Mesodermal cell (in vitro differentiated cells): Measurements from ENCODE around the gene DLX5.

Source experiments
- H3K27ac ChIP-seq: 2 replicates; pipeline ENCODE4 v1.7.0; 2013; ENCODE audit warnings: mild to moderate bottlenecking, low read depth, low read length, moderate library complexity; ENCODE audit not compliant: severe bottlenecking
- H3K36me3 ChIP-seq: 2 replicates; pipeline ENCODE4 v1.7.1; 2013; ENCODE audit warnings: mild to moderate bottlenecking, low read length, moderate library complexity; ENCODE audit not compliant: control insufficient read depth, insufficient read depth
- H3K4me1 ChIP-seq: one replicate; pipeline ENCODE4 v1.7.1; 2013; ENCODE audit warnings: mild to moderate bottlenecking, low read length; ENCODE audit not compliant: insufficient read depth, control insufficient read depth, poor library complexity, severe bottlenecking
- H3K4me3 ChIP-seq: 2 replicates; pipeline ENCODE4 v1.7.0; 2013; ENCODE audit warnings: low read length, control low read depth, mild to moderate bottlenecking; ENCODE audit not compliant: insufficient read depth, poor library complexity, severe bottlenecking; ENCODE audit errors: extremely low read depth
- H3K9me3 ChIP-seq: 2 replicates; pipeline ENCODE4 v1.7.1; 2013; ENCODE audit warnings: mild to moderate bottlenecking, low read length, moderate library complexity; ENCODE audit not compliant: control insufficient read depth
- WGBS, 2 experiments: methylation state at CpG; one replicate each; pipeline ENCODE4 v1.1.5; 2013; ENCODE audit warnings: missing lambda C conversion rate in 2 of 2; ENCODE audit not compliant: insufficient coverage in 2 of 2; 5-methylcytosine and 5-hydroxymethylcytosine counted together

DLX5 gene

GRCh38 chr7:97025983-97026714 lies 1.5 kb upstream of the DLX5 start:
- no peaks in the 10 kb centered on the region for H3K9me3 ChIP-seq
- H3K4me3 ChIP-seq: no peak overlapping the region
- no peaks in the 10 kb centered on the region for H3K36me3 ChIP-seq
- 2 to 4% methylated on average over 17 to 21 of the region's 29 CpGs for WGBS, 2 experiments
- no peak overlapping the region for H3K27ac ChIP-seq
- H3K4me1 ChIP-seq: peaks cover 22% of the 10 kb centered on the region

- H3K36me3 ChIP-seq: no peaks in the 10 kb centered on the region
- H3K4me1 ChIP-seq: peaks cover 22% of the 10 kb centered on the region
- H3K9me3 ChIP-seq: no peaks in the 10 kb centered on the region
- peak overlapping the region; percentile 34 for H3K4me3 ChIP-seq
- no peak overlapping the region for H3K27ac ChIP-seq
- WGBS, 2 experiments: 0 to 1% methylated on average over 6 to 8 of the region's 8 CpGs
Observed at GRCh38 chr7:97025130-97025499, 484 bp upstream of the DLX5 start.

- H3K9me3 ChIP-seq: no peaks in the 10 kb centered on the region
- H3K36me3 ChIP-seq: no peaks in the 10 kb centered on the region
- peaks cover 30% of the 10 kb centered on the region for H3K4me1 ChIP-seq
- peak overlapping the region; percentile 22 for H3K4me3 ChIP-seq
- H3K27ac ChIP-seq: no peak overlapping the region
- 0 to 1% methylated on average over 15 to 17 of the region's 35 CpGs for WGBS, 2 experiments
Observed at GRCh38 chr7:97022491-97023306, 1.9 kb downstream of the DLX5 start.

DNA sequence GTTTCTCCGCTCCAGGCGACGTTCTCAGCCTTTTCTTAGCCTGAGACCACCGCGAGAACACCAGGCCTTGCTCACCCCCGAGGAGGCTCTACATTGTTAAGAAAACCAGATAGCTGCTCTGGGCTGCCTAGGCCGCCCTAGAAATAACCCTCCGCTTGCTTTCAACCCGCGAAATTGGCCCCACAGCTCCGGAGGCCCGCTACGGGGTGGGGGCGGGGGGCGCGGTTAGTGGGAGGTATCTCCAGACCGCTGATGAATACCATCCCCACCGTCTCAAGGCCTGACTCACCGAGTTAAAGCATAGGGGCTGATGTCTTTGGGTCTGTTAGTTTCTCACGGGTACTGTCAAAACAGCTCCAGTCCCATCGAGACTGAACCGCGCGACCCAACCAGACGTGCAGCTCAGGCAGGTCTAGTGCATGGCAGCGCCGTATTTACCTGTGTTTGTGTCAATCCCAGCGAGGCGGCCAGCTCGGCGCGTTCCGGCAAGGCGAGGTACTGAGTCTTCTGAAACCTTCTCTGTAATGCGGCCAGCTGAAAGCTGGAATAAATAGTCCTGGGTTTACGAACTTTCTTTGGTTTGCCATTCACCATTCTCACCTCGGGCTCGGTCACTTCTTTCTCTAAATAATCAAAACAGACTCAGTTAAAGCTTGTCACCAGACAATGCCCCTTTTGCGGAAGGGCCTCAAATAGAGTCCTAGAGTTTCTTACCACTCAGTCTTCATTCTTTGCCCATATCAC lies 2.7 kb downstream of the DLX5 start:
- Histone ChIP-seq H3K36me3 (no peaks in the 10 kb centered on the region), H3K4me3 (peak overlapping the region; percentile 22), H3K9me3 (no peaks in the 10 kb centered on the region), H3K4me1 (peaks cover 28% of the 10 kb centered on the region), H3K27ac (no peak overlapping the region)
- WGBS, 2 experiments: 2 to 3% methylated on average over 26 to 31 of the region's 39 CpGs

GRCh38 chr7:97020996-97021746 lies 3.5 kb downstream of the DLX5 start:
- Histone ChIP-seq H3K4me1 (peaks cover 26% of the 10 kb centered on the region), H3K9me3 (no peaks in the 10 kb centered on the region), H3K4me3 (peak overlapping the region; percentile 11), H3K27ac (no peak overlapping the region), H3K36me3 (no peaks in the 10 kb centered on the region)
- 2% methylated on average over 53 to 56 of the region's 67 CpGs for WGBS, 2 experiments

- peak overlapping the region; percentile 11 for H3K4me3 ChIP-seq
- WGBS, 2 experiments: 5 to 6% methylated on average over 15 to 16 of the region's 17 CpGs
- no peaks in the 10 kb centered on the region for H3K9me3 ChIP-seq
Observed at GRCh38 chr7:97020601-97020995, 4.0 kb downstream of the DLX5 start.

DNA sequence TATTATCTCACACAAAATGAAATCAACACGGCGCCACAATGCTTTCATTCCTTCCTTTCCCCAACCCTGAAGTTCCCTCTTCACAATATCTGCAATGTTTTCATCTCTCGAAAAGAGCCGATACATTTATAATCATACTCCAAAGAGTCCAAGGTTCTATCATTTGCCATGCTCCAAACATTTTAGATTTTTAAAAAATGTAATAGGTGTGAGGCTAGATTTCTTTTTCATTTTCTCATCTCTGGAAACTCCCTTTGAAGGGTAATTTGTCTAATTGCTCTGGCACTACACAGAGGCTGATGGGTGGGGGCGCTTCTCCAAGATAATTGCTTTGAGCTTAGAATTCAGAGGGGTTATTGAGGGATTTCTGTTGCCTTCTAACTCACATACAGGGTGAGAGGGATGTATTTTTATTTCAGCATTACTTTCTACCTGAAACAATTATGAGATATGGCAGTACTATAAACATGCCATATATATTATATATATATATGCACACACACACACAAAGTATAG lies 4.9 kb downstream of the DLX5 start:
- peaks cover 23% of the 10 kb centered on the region for H3K4me1 ChIP-seq
- H3K36me3 ChIP-seq: no peaks in the 10 kb centered on the region
- no peak overlapping the region for H3K4me3 ChIP-seq
- WGBS, 2 experiments: 15% methylated on average over 3 of the region's 5 CpGs; no CpG with 5 or more reads in 1 of the 2 experiments
- no peak overlapping the region for H3K27ac ChIP-seq
- no peaks in the 10 kb centered on the region for H3K9me3 ChIP-seq

More at GRCh38 chr7:97020601-97020995, 4.0 kb downstream of the DLX5 start:
- H3K4me1 ChIP-seq: peaks cover 26% of the 10 kb centered on the region
- H3K27ac ChIP-seq: no peak overlapping the region
- H3K36me3 ChIP-seq: no peaks in the 10 kb centered on the region

GRCh38 chr7:97018791-97019531 lies 5.7 kb downstream of the DLX5 start:
- H3K9me3 ChIP-seq: no peaks in the 10 kb centered on the region
- 7 to 8% methylated on average over 15 of the region's 19 CpGs for WGBS, 2 experiments
- H3K27ac ChIP-seq: no peak overlapping the region
- no peak overlapping the region for H3K4me3 ChIP-seq
- H3K36me3 ChIP-seq: no peaks in the 10 kb centered on the region
- peaks cover 23% of the 10 kb centered on the region for H3K4me1 ChIP-seq

GRCh38 chr7:97018126-97018601 lies 6.5 kb downstream of the DLX5 start:
- Histone ChIP-seq H3K4me1 (peaks cover 23% of the 10 kb centered on the region), H3K4me3 (no peak overlapping the region), H3K9me3 (no peaks in the 10 kb centered on the region), H3K27ac (no peak overlapping the region), H3K36me3 (no peaks in the 10 kb centered on the region)
- WGBS, 2 experiments: 0 to 3% methylated on average over 3 to 7 of the region's 22 CpGs
